ENCODE measurements around the gene TNRC6A. TPM values are rescaled to one million over a fixed set of nuclear protein-coding genes. Genes with fewer than 3 reads are reported as not detected.
A peak's percentile ranks its signal among the peaks of the same experiment; 100 is the strongest.

TNRC6A gene
- total RNA-seq, 4 donors from 2014 or later: 26.3 to 120 (median 49.2) TPM

DNA sequence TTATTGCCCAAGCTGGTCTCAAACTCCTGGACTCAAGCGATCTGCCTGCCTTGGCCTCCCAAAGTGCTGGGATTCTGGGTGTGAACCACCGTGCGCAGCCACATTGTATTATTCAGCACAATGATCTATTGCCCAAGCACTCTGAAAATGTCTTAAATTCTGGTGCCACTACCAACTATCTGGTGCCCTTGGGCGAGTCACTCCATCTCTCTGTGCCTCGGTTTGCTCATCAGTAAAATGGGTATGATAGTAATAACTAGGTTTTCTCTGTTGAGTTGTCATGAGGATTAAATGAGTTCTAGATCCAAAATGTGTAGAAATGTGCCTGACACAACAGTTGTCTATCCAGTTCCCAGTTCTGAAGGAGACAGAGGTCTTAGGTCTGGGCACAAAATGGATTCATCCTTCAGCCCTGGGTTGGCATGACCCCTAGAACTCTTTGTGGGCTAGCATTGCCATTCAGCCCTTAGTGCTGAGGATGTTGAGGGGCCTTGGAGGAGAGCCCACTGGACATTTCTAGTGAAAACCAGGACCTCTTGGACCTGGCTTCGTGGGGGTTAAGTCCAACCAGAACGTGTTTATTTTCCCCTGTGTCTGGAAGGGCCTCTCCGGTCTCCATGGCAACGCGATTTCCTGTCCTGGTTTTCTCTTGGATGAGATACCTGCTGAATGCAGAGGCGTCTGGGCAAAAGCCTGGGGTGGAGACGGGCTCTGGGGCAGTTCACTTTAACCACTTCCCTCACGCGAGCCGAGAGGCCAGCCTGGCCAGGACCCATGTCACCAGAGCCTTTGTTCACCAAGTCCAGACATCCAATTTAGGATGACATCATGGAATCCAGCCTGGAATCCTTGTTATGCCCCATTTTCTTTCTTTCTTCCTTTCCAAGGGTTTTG is 43.7 kb upstream of the TNRC6A start:
- H3K36me3 ChIP-seq: no peaks in the 10 kb centered on the region
- no peaks in the 10 kb centered on the region for H3K27me3 ChIP-seq
- H3K9me3 ChIP-seq: no peaks in the 10 kb centered on the region
- DNase-seq (ENCODE audit: low spot score in 2 of 2): peak in 1 of 2 donors; percentile 62
- no peak for TF ChIP-seq EP300 (IDR thresholded peaks at IDR 0.05)
- TF ChIP-seq, protein P1, sequence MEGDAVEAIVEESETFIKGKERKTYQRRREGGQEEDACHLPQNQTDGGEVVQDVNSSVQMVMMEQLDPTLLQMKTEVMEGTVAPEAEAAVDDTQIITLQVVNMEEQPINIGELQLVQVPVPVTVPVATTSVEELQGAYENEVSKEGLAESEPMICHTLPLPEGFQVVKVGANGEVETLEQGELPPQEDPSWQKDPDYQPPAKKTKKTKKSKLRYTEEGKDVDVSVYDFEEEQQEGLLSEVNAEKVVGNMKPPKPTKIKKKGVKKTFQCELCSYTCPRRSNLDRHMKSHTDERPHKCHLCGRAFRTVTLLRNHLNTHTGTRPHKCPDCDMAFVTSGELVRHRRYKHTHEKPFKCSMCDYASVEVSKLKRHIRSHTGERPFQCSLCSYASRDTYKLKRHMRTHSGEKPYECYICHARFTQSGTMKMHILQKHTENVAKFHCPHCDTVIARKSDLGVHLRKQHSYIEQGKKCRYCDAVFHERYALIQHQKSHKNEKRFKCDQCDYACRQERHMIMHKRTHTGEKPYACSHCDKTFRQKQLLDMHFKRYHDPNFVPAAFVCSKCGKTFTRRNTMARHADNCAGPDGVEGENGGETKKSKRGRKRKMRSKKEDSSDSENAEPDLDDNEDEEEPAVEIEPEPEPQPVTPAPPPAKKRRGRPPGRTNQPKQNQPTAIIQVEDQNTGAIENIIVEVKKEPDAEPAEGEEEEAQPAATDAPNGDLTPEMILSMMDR (IDR thresholded peaks at IDR 0.05): no peak
- TF ChIP-seq POLR2AphosphoS5 (IDR thresholded peaks at IDR 0.05): no peak
- no peak for TF ChIP-seq POLR2A (IDR thresholded peaks at IDR 0.05)
- no peak overlapping the region for H3K4me3 ChIP-seq
- peaks cover 9% of the 10 kb centered on the region for H3K4me1 ChIP-seq
- 37% methylated on average over 15 of the region's 15 CpGs for WGBS
- H3K27ac ChIP-seq: no peak overlapping the region

DNA sequence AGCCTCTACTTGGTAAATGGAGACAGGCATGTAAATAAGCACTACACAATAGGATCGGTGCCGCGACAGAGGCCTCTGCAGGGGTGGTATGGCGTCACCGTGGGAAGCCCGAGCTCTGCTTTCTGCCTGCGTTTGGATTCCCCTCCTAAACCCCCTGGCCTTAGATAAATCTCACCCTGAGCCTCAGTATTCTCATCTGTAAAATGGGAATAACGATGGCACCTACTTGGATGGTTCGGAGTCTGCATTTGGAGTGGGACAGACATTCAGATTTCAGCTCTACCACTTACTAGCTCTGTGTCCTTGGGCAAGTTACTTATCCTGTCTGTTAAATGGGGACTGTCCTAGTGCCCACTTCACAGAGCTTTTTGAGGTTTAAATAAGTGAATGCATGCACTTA is 42.8 kb upstream of the TNRC6A start:
- Histone ChIP-seq H3K27ac (no peak overlapping the region), H3K27me3 (no peaks in the 10 kb centered on the region)
- no peak for DNase-seq (ENCODE audit: low spot score in 2 of 2)

DNA sequence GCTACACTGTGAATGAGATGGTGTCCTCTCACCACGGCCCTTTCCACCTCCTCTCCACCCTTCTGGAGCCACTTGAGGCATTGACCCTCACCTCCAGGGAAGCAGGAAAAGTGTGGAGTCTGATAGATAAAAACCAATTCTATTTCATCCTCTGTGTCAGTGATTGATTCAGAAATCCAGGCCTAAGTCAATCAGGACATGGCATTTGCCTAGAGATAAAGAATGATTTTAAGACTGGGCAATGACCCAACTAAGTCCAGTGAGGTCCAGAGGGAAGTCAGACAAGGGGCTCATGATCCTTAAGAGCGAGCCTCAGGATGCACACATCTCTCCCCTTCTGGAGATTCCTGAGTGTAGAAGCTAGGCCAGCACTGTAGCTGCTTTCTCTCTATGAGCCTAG is 41.1 kb upstream of the TNRC6A start:
- Histone ChIP-seq H3K4me3 (no peak overlapping the region), H3K9me3 (no peaks in the 10 kb centered on the region), H3K36me3 (no peaks in the 10 kb centered on the region), H3K4me1 (peaks cover 7% of the 10 kb centered on the region), H3K27ac (no peak overlapping the region), H3K27me3 (no peaks in the 10 kb centered on the region)
- TF ChIP-seq EP300 (IDR thresholded peaks at IDR 0.05) (no peak), POLR2A (IDR thresholded peaks at IDR 0.05) (no peak), POLR2AphosphoS5 (IDR thresholded peaks at IDR 0.05) (no peak)
- TF ChIP-seq, protein P1 (IDR thresholded peaks at IDR 0.05): no peak
- DNase-seq (ENCODE audit: low spot score in 2 of 2): no peak
- 88% methylated on average over 2 of the region's 2 CpGs for WGBS

More for the DNA sequence above, 42.8 kb upstream of the TNRC6A start:
- peaks cover 9% of the 10 kb centered on the region for H3K4me1 ChIP-seq
- WGBS: 68% methylated on average over 9 of the region's 9 CpGs
- TF ChIP-seq POLR2A (IDR thresholded peaks at IDR 0.05) (no peak), EP300 (IDR thresholded peaks at IDR 0.05) (no peak), POLR2AphosphoS5 (IDR thresholded peaks at IDR 0.05) (no peak)
- TF ChIP-seq, protein P1 (IDR thresholded peaks at IDR 0.05): no peak
- no peaks in the 10 kb centered on the region for H3K9me3 ChIP-seq
- H3K36me3 ChIP-seq: no peaks in the 10 kb centered on the region
- no peak overlapping the region for H3K4me3 ChIP-seq

DNA sequence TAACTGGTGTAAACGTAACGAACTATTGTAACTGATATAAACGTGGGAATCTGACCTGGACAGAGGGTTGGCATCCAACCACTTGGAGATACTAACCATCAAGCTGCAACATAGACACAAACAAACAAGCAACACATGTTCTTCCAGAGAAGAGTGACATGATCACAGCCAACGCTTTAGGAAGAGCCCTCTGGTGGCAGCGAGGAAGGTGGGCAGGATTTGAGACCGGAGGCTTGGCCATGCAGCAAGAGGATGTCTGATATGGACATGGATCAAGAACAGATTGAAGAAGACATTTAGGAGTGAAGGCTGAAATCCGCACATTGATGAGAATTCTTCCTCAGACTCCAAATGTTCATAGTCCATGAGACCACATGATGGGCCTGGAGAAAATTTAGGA is 40.3 kb upstream of the TNRC6A start:
- WGBS: 58% methylated on average over 7 of the region's 7 CpGs
- no peaks in the 10 kb centered on the region for H3K9me3 ChIP-seq
- peaks cover 7% of the 10 kb centered on the region for H3K4me1 ChIP-seq
- H3K27ac ChIP-seq: no peak overlapping the region
- H3K4me3 ChIP-seq: no peak overlapping the region
- no peaks in the 10 kb centered on the region for H3K36me3 ChIP-seq
- H3K27me3 ChIP-seq: no peaks in the 10 kb centered on the region
- no peak for DNase-seq (ENCODE audit: low spot score in 2 of 2)
- TF ChIP-seq, protein P1 (IDR thresholded peaks at IDR 0.05): peak in 1 of 2 donors; percentile 32
- no peak for TF ChIP-seq POLR2AphosphoS5 (IDR thresholded peaks at IDR 0.05)

DNA sequence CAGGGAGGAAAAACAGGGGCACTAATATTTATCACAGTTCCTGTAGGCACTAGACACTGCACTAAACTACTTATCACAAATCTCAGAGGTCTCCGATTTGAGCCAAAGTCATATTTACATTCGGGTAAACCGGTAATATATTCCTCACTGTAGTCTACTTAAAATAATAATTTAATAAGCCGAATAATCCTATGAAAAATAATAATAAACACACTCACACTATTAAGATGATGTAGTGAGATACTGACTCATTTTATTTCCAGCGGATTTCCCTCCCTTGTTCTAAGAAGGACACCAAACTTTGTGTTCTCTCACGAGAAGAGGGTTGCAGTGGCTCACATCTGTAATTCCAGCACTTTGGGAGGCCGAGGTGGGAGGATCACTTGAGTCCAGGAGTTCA is 36.6 kb upstream of the TNRC6A start:
- no peak for DNase-seq (ENCODE audit: low spot score in 2 of 2)
- Histone ChIP-seq H3K4me1 (no peaks in the 10 kb centered on the region), H3K36me3 (no peaks in the 10 kb centered on the region), H3K4me3 (no peak overlapping the region), H3K27me3 (no peaks in the 10 kb centered on the region), H3K9me3 (no peaks in the 10 kb centered on the region), H3K27ac (no peak overlapping the region)
- no peak for TF ChIP-seq EP300 (IDR thresholded peaks at IDR 0.05)
- no peak for TF ChIP-seq POLR2A (IDR thresholded peaks at IDR 0.05)
- TF ChIP-seq, protein P1 (IDR thresholded peaks at IDR 0.05): no peak
- no peak for TF ChIP-seq POLR2AphosphoS5 (IDR thresholded peaks at IDR 0.05)
- 86% methylated on average over 7 of the region's 7 CpGs for WGBS
